H1 (cell line): ENCODE results near the gene SNRK. TPM values are rescaled to one million over a fixed set of nuclear protein-coding genes. Genes with fewer than 3 reads are reported as not detected.

Source experiments
- CTCF ChIA-PET: fragments of 300-600 bp; sonication (Branson Sonifier 250); formaldehyde crosslinking; loops from one replicate; lab custom pipeline; 2021; ENCODE audit not compliant: partially characterized antibody; lab: Charles Lee
- POLR2A ChIA-PET: fragments of 300-600 bp; sonication (Branson Sonifier 250); formaldehyde crosslinking; loops from one replicate; lab custom pipeline; 2021; ENCODE audit warnings: inconsistent platforms; ENCODE audit not compliant: partially characterized antibody; lab: Charles Lee
- DNase-seq, 2 experiments: peaks; one replicate each; pipeline versions ENCODE4 v3.0.0 to v3.0.0-alpha.2; 2010 to 2022; ENCODE audit warnings: low spot score in 2 of 2, low read depth in 1 of 2, mixed read lengths in 1 of 2
- FAIRE-seq: peaks from 2 replicates; lab custom pipeline; 2011; peaks lifted over from hg19 to GRCh38; lab: Jason Lieb, UNC
- H2AFZ ChIP-seq: 2 replicates; pipeline ENCODE4 v1.8.1; 2012; ENCODE audit warnings: low read length, inconsistent platforms
- H2AK5ac ChIP-seq: 2 replicates; pipeline ENCODE4 v1.6.1; 2013; ENCODE audit warnings: low read depth, low read length
- H2BK120ac ChIP-seq: replicated peaks from 2 replicates; pipeline ENCODE3; 2013; ENCODE audit warnings: low read depth, low read length, inconsistent platforms
- H2BK12ac ChIP-seq: 2 replicates; pipeline ENCODE4 v1.6.1; 2013; ENCODE audit warnings: low read depth, low read length
- H2BK15ac ChIP-seq: 2 replicates; pipeline ENCODE4 v1.6.1; 2013; ENCODE audit warnings: low read length
- H2BK20ac ChIP-seq: 2 replicates; pipeline ENCODE4 v1.6.1; 2013; ENCODE audit warnings: low read length
- H2BK5ac ChIP-seq: 2 replicates; pipeline ENCODE4 v1.6.1; 2013; ENCODE audit warnings: low read depth, low read length
- H3K14ac ChIP-seq: 2 replicates; pipeline ENCODE4 v1.6.1; 2013; ENCODE audit warnings: inconsistent platforms; ENCODE audit not compliant: insufficient read length
- H3K18ac ChIP-seq: 2 replicates; pipeline ENCODE4 v1.6.1; 2013; ENCODE audit warnings: low read length; ENCODE audit errors: extremely low read depth
- H3K23ac ChIP-seq: 2 replicates; pipeline ENCODE4 v1.6.1; 2013; ENCODE audit warnings: inconsistent platforms; ENCODE audit not compliant: insufficient read length
- H3K23me2 ChIP-seq: 2 replicates; pipeline ENCODE4 v1.6.1; 2013; ENCODE audit warnings: low read depth, low read length
- H3K27ac ChIP-seq: 2 replicates; pipeline ENCODE4 v1.6.1; 2011; ENCODE audit warnings: low read depth, low read length, inconsistent platforms
- H3K27me3 ChIP-seq, 4 experiments: replicated peaks in 1 of 4; 1 replicate in 1 of 4; 2 replicates in 3 of 4; pipeline versions ENCODE4 v1.6.1 to v1.8.1; 2011 to 2013; ENCODE audit warnings: low read length in 3 of 4, mild to moderate bottlenecking in 3 of 4, inconsistent platforms in 2 of 4, mixed read lengths in 2 of 4, moderate library complexity in 1 of 4; ENCODE audit not compliant: control insufficient read depth in 3 of 4, insufficient read depth in 3 of 4; ENCODE audit errors: extremely low read depth in 1 of 4
- H3K36me3 ChIP-seq, 4 experiments: 2 replicates each; pipeline versions ENCODE4 v1.6.1 to v1.8.1; 2011 to 2013; ENCODE audit warnings: mild to moderate bottlenecking in 4 of 4, low read length in 3 of 4, moderate library complexity in 2 of 4, control low read depth in 1 of 4, inconsistent platforms in 1 of 4; ENCODE audit not compliant: insufficient read depth in 4 of 4, control insufficient read depth in 2 of 4
- H3K4ac ChIP-seq: replicated peaks from 2 replicates; pipeline ENCODE3; 2013; ENCODE audit warnings: low read length, low read depth, mixed read lengths, inconsistent platforms; ENCODE audit not compliant: insufficient read length
- H3K4me1 ChIP-seq, 4 experiments: replicated peaks in 1 of 4; 1 replicate in 1 of 4; 2 replicates in 3 of 4; pipeline versions ENCODE4 v1.6.1 to v1.8.1; 2011 to 2013; ENCODE audit warnings: low read length in 3 of 4, inconsistent platforms in 2 of 4, mixed read lengths in 1 of 4; ENCODE audit not compliant: insufficient read depth in 4 of 4, control insufficient read depth in 3 of 4
- H3K4me2 ChIP-seq, 2 experiments: 2 replicates each; pipeline versions ENCODE4 v1.6.1 to v1.8.1; 2011 to 2013; ENCODE audit warnings: low read depth in 2 of 2, low read length in 2 of 2, control low read depth in 1 of 2, inconsistent platforms in 1 of 2, mild to moderate bottlenecking in 1 of 2; ENCODE audit not compliant: insufficient read depth in 1 of 2
- H3K4me3 ChIP-seq, 4 experiments: fragments of 200-600, 300-600 bp in 1 of 4; sonication (generic), shearing (Covaris generic), sonication (Bioruptor Twin) in 1 of 4; 2 replicates each; pipeline versions ENCODE4 v1.5.1 to v1.8.1; 2011 to 2016; ENCODE audit warnings: low read length in 4 of 4, low read depth in 3 of 4, control low read depth in 2 of 4, inconsistent platforms in 2 of 4, mild to moderate bottlenecking in 2 of 4, mixed read lengths in 1 of 4, moderate library complexity in 1 of 4; ENCODE audit not compliant: insufficient read depth in 2 of 4; ENCODE audit errors: extremely low read depth in 1 of 4
- H3K56ac ChIP-seq: replicated peaks from 2 replicates; pipeline ENCODE3; 2013; ENCODE audit warnings: low read depth, mild to moderate bottlenecking, mixed read lengths, low read length, inconsistent platforms; ENCODE audit not compliant: insufficient read length
- H3K79me1 ChIP-seq: 2 replicates; pipeline ENCODE4 v1.6.1; 2013; ENCODE audit warnings: low read depth, low read length, control low read depth
- H3K79me2 ChIP-seq, 2 experiments: 2 replicates each; pipeline versions ENCODE4 v1.6.1 to v1.8.1; 2012 to 2013; ENCODE audit warnings: low read length in 2 of 2, mild to moderate bottlenecking in 2 of 2, inconsistent platforms in 1 of 2; ENCODE audit not compliant: insufficient read depth in 2 of 2, control insufficient read depth in 1 of 2
- H3K9ac ChIP-seq, 4 experiments: replicated peaks in 1 of 4; 1 replicate in 1 of 4; 2 replicates in 3 of 4; pipeline versions ENCODE4 v1.6.1 to v1.8.1; 2011 to 2013; ENCODE audit warnings: low read depth in 3 of 4, low read length in 3 of 4, control low read depth in 2 of 4, mild to moderate bottlenecking in 2 of 4, moderate library complexity in 2 of 4, inconsistent platforms in 1 of 4; ENCODE audit errors: extremely low read depth in 1 of 4
- H3K9me3 ChIP-seq, 2 experiments: 2 replicates each; pipeline versions ENCODE4 v1.6.1 to v1.8.1; 2012 to 2013; ENCODE audit warnings: mild to moderate bottlenecking in 2 of 2, moderate library complexity in 2 of 2, control low read depth in 1 of 2, inconsistent platforms in 1 of 2, low read depth in 1 of 2, low read length in 1 of 2, mixed read lengths in 1 of 2; ENCODE audit not compliant: insufficient read depth in 2 of 2
- H4K20me1 ChIP-seq, 2 experiments: replicated peaks in 1 of 2; 2 replicates each; pipeline versions ENCODE3 to v1.8.1; 2011 to 2013; ENCODE audit warnings: inconsistent platforms in 2 of 2, low read length in 2 of 2, mild to moderate bottlenecking in 1 of 2; ENCODE audit not compliant: insufficient read depth in 2 of 2, control insufficient read depth in 1 of 2
- H4K5ac ChIP-seq: 2 replicates; pipeline ENCODE4 v1.6.1; 2013; ENCODE audit warnings: low read length, low read depth, mixed read lengths, inconsistent platforms; ENCODE audit not compliant: insufficient read length
- H4K8ac ChIP-seq: 2 replicates; pipeline ENCODE4 v1.8.0; 2013; ENCODE audit warnings: mild to moderate bottlenecking, moderate library complexity, low read length, inconsistent platforms; ENCODE audit not compliant: insufficient read depth; ENCODE audit errors: extremely low read depth
- H4K91ac ChIP-seq: replicated peaks from 2 replicates; pipeline ENCODE3; 2013; ENCODE audit warnings: low read length, mixed read lengths, inconsistent platforms; ENCODE audit not compliant: insufficient read length
- ATF2 ChIP-seq: IDR thresholded peaks from 2 replicates; pipeline ENCODE4 v1.6.1; 2012; ENCODE audit warnings: low read length, inconsistent platforms
- BRCA1 ChIP-seq: IDR thresholded peaks from 2 replicates; pipeline ENCODE4 v1.6.1; 2012; ENCODE audit warnings: low read depth, low read length, improper control_type of control experiment
- CBX5 ChIP-seq: fragments of 300-800, 300-1000 bp; sonication (generic); IDR thresholded peaks from 2 replicates; pipeline ENCODE4 v1.7.1; 2016; ENCODE audit warnings: antibody characterized with exemption, low read length, low read depth
- GTF2F1 ChIP-seq: IDR thresholded peaks from 2 replicates; pipeline ENCODE4 v1.6.1; 2012; ENCODE audit warnings: low read depth, low read length, improper control_type of control experiment, borderline replicate concordance
- KDM5A ChIP-seq: fragments of 200-600 bp; IDR thresholded peaks from 2 replicates; pipeline ENCODE4 v1.7.1; 2012; ENCODE audit warnings: mild to moderate bottlenecking, low read length, inconsistent platforms, mixed read lengths
- MAFK ChIP-seq: IDR thresholded peaks from 2 replicates; pipeline ENCODE4 v1.6.1; 2012; ENCODE audit warnings: low read depth, mild to moderate bottlenecking, improper control_type of control experiment, low read length
- POLR2A ChIP-seq, 2 experiments: IDR thresholded peaks; 1 replicate in 1 of 2; 2 replicates in 1 of 2; pipeline ENCODE4 v1.6.1; 2011; ENCODE audit warnings: low read depth in 2 of 2, low read length in 2 of 2, mild to moderate bottlenecking in 2 of 2; ENCODE audit errors: control extremely low read depth in 1 of 2
- POU5F1 ChIP-seq: IDR thresholded peaks from 2 replicates; pipeline ENCODE4 v1.6.1; 2011; ENCODE audit warnings: low read depth, mild to moderate bottlenecking, low read length, moderate library complexity
- SAP30 ChIP-seq: fragments of 300-600 bp; sonication (generic); IDR thresholded peaks from 2 replicates; pipeline ENCODE4 v1.7.1; 2012; ENCODE audit warnings: low read length, moderate library complexity, mild to moderate bottlenecking, inconsistent platforms; ENCODE audit not compliant: insufficient read depth, insufficient replicate concordance
- SRF ChIP-seq: IDR thresholded peaks from 2 replicates; pipeline ENCODE4 v1.6.1; 2011; ENCODE audit warnings: mild to moderate bottlenecking, low read depth, low read length, moderate library complexity
- TBP ChIP-seq: IDR thresholded peaks from 2 replicates; pipeline ENCODE4 v1.6.1; 2011; ENCODE audit warnings: low read depth, low read length, improper control_type of control experiment
- WGBS, 2 experiments: shearing (Covaris generic) in 1 of 2; methylation state at CpG; one replicate each; pipeline versions ENCODE4 v1.1.6 to v1.1.7; 2013 to 2015; ENCODE audit warnings: low lambda C conversion rate in 2 of 2, mixed read lengths in 2 of 2, inconsistent platforms in 1 of 2, low coverage in 1 of 2, missing lambda C conversion rate in 1 of 2; ENCODE audit not compliant: insufficient replicate concordance in 2 of 2, insufficient coverage in 1 of 2, insufficient read length in 1 of 2; ENCODE audit errors: extremely low coverage in 1 of 2, missing lambda C conversion rate in 1 of 2; 5-methylcytosine and 5-hydroxymethylcytosine counted together
- polyA plus RNA-seq, 7 experiments: library from polyadenylated mRNA; depleted of rRNA in 3 of 7; stranded (reverse) in 5 of 7; unstranded in 2 of 7; fragments of >200 nt in 5 of 7; fragments of 200-250 nt in 2 of 7; gene quantifications; 1 replicate in 5 of 7; 2 replicates in 1 of 7; 4 replicates in 1 of 7; pipeline versions ENCODE4 v1.2.1 to v1.2.3, GENCODE V29; 2011 to 2013; ENCODE audit warnings: missing spikeins in 2 of 7, mixed read lengths in 2 of 7
- total RNA-seq: library from RNA; stranded (reverse); fragmentation: NEBNext Ultra II Directional; extraction: Animal tissue kit (Norgen Biotek cat#: 25700); gene quantifications from 2 replicates; pipeline ENCODE4 v1.2.1, GENCODE V29; 2021

SNRK gene
- total and polyA plus RNA-seq, 2 of the 8 experiments (the other 6 are each of a cell fraction or from before 2014, with no cell fraction given): 4.4 to 11.7 TPM

- H2BK15ac ChIP-seq: no peak overlapping the region
- H3K14ac ChIP-seq: no peak overlapping the region
- no peak overlapping the region for H2BK120ac ChIP-seq
- H3K4me1 ChIP-seq: peaks cover 0 to 17% (median 5%) of the 10 kb centered on the region in 4 experiments; a peak in 6 of 7 replicates
- 90% methylated on average over 8 of the region's 8 CpGs; no CpG with 5 or more reads in 1 of the 2 experiments for WGBS, 2 experiments
- no peak overlapping the region for H2AK5ac ChIP-seq
- DNase-seq: no peak
- no peak overlapping the region for H4K8ac ChIP-seq
- POLR2A ChIA-PET: no interaction called here
- H3K9me3 ChIP-seq: no peaks in the 10 kb centered on the region
- no peak overlapping the region for H3K4me2 ChIP-seq
- H2AFZ ChIP-seq: no peak overlapping the region
- no peak overlapping the region for H4K91ac ChIP-seq
- no peak overlapping the region for H4K5ac ChIP-seq
- H3K23ac ChIP-seq: no peak overlapping the region
- H3K27ac ChIP-seq: no peak overlapping the region
- H2BK20ac ChIP-seq: no peak overlapping the region
- H3K23me2 ChIP-seq: no peaks in the 10 kb centered on the region
- peaks cover 0 to 5% of the 10 kb centered on the region in 2 experiments for H4K20me1 ChIP-seq
- CTCF ChIA-PET: interaction anchor here (0.6 to 1.2 kb wide), 2 partner anchors 45 to 141 kb away, joined by 3 to 4 read pairs; no protein-coding TSS in a partner anchor
- H3K36me3 ChIP-seq: peaks cover 0 to 5% (median 0%) of the 10 kb centered on the region in 4 experiments; a peak in 2 of 8 replicates
- no peak overlapping the region for H2BK12ac ChIP-seq
- H3K4ac ChIP-seq: no peak overlapping the region
- no peak overlapping the region for H3K18ac ChIP-seq
- peaks cover 3% of the 10 kb centered on the region; the same call in 1 of the 2 replicates for H3K79me1 ChIP-seq
- no peak overlapping the region for H2BK5ac ChIP-seq
- H3K56ac ChIP-seq: no peak overlapping the region
- H3K27me3 ChIP-seq: no peaks in the 10 kb centered on the region
- H3K9ac ChIP-seq: no peak overlapping the region
- H3K4me3 ChIP-seq: no peak overlapping the region
- FAIRE-seq: no peak
- no peaks in the 10 kb centered on the region for H3K79me2 ChIP-seq
- no peak for TF ChIP-seq POU5F1
- no peak for TF ChIP-seq GTF2F1
- TF ChIP-seq ATF2: no peak
- TF ChIP-seq SAP30: no peak
- no peak for TF ChIP-seq SRF
- TF ChIP-seq TBP: no peak
- no peak for TF ChIP-seq CBX5
- TF ChIP-seq BRCA1: no peak
- TF ChIP-seq KDM5A: no peak
- TF ChIP-seq POLR2A (IDR thresholded peaks at IDR 0.05; ENCODE audit: control extremely low read depth in 1 of 2, low read depth in 2 of 2, low read length in 2 of 2): no peak
- TF ChIP-seq MAFK: no peak
These were observed 83.3 kb downstream of the SNRK start for GRCh38 chr3:43369404-43370292.
